CD4-positive, alpha-beta T cell treated with Interleukin-1 beta for 1 hour (primary cell): ENCODE results near the gene PLEKHA5.
"Not testable (repeated sequence)": the region's sequence is repeated elsewhere in the genome, so short reads cannot be mapped to it uniquely, and the experiment has no call there.

ENCODE experiments used
- DNase-seq, 2 donors: peaks; one replicate each; pipeline ENCODE4 v3.0.0-alpha.2; 2020 to 2022

The PLEKHA5 gene

GRCh38 chr12:19285793-19286448 lies 156.4 kb downstream of the PLEKHA5 start:
- DNase-seq, result no peak

GRCh38 chr12:19287302-19287701 lies 157.8 kb downstream of the PLEKHA5 start:
- DNase-seq, result no peak

- no peak for DNase-seq
These were observed 158.6 kb downstream of the PLEKHA5 start for GRCh38 chr12:19288161-19288560.

GRCh38 chr12:19288603-19289244 lies 159.2 kb downstream of the PLEKHA5 start:
- DNase-seq, result peak in 1 of 2 donors; percentile 36

GRCh38 chr12:19298836-19299605 lies 169.5 kb downstream of the PLEKHA5 start:
- no peak for DNase-seq

DNA sequence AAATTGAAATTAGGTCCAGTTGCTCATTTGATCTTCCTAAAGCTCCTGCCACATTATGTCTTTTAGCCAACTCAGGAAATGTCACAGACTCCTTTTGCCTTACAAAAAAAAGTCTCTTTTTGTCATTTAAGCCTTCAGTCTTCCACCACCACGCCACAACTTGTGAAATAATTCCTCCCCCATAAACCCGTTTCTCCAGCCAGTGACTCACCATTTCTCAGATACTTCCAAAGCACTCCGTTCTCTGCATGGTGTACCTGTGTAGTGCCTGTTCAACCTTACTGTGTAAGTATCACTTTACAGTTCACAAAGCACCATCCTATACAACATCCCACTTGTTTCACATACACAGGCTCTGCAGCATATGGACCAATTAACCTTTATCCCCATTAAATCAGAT lies 170.2 kb downstream of the PLEKHA5 start:
- no peak for DNase-seq

DNA sequence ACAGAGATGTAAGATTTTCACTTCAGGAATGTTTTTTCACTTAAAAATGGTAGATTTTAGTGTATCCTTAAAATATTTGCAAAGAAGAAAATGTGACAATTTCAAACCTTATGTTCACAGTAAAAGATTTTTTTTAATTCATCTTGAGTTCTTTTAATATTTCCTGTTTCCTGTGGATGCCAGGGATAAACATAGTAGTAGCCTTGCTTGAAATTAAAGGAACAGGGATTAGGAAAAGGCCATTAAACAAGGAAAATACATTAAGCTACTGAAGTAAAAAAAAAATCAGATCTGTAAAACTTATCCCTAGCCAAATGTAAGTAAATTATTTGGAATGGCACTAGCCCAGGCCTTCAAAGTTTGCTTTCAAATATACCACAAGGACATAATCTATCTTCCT lies 171.7 kb downstream of the PLEKHA5 start:
- no peak for DNase-seq

GRCh38 chr12:19301688-19302087 lies 172.2 kb downstream of the PLEKHA5 start:
- no peak for DNase-seq

DNA sequence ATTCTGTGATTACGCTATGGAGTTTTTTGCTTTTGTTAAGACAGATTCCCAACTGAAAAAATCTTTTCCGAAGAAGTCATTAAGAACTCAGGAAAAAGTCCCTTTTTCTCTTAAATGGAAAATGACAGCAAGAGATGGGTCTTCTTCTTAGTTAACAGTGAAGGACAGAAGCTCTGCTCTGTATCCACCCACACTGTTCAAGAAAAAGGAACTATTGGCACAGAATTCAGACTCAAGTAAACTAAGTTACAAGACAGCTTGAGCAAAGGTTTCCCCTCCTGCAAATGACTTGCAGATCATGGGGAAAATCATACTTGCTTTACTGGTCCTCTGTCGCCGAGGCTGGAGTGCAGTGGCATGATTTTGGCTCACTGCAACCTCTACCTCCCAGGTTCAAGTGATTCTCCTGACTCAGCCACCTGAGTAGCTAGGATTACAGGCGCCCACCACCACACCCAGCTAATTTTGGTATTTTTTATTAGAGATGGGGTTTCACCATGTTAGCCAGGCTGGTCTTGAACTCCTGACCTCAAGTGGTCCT lies 172.6 kb downstream of the PLEKHA5 start:
- DNase-seq, result no peak

- no peak for DNase-seq
These were observed 174.0 kb downstream of the PLEKHA5 start for GRCh38 chr12:19303496-19303895.

DNA sequence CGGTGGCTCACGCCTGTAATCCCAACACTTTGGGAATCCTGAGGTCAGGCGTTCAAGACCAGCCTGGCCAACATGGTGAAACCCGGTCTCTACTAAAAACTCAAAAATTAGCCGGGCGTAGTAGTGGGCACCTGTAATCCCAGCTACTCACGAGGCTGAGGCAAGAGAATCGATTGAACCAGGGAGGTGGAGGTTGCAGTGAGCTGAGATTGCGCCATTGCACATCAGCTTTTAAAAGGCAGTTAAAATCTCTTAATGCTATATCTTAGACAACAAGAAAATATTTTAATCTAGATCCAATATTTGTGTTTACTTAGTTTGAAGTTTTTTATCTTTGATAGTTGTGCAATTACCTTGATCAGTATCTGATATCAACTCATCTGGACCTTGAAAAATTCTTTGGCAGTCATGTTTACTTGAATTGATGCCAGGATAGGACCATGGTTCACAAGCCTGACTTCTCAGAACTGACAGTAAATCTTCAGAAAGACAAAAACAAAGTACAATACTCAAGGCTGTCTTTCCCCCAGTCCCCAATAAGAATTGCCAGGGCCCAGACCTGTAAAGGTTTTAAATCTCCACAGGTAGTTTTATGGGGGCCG lies 174.7 kb downstream of the PLEKHA5 start:
- no peak for DNase-seq

DNA sequence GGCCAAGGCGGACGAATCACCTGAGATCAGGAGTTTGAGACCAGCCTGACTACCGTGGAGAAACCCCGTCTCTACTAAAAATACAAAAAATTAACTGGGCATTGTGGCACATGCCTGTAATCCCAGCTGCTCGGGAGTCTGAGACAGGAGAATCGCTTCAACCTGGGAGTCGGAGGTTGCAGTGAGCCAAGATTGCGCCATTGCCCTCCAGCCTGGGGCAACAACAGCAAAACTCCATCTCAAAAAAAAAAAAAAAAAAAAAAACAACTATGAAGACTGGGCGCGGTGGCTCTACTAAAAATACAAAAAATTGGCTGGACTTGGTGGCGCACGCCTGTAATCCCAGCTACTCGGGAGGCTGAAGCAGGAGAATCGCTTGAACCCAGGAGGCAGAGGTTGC lies 176.1 kb downstream of the PLEKHA5 start:
- not testable (repeated sequence) for DNase-seq

- no peak for DNase-seq
These were observed 176.8 kb downstream of the PLEKHA5 start for GRCh38 chr12:19306366-19306765.

- no peak for DNase-seq
These were observed 177.9 kb downstream of the PLEKHA5 start for GRCh38 chr12:19307451-19307850.

GRCh38 chr12:19311165-19311564 lies 181.6 kb downstream of the PLEKHA5 start:
- DNase-seq, result no peak

DNA sequence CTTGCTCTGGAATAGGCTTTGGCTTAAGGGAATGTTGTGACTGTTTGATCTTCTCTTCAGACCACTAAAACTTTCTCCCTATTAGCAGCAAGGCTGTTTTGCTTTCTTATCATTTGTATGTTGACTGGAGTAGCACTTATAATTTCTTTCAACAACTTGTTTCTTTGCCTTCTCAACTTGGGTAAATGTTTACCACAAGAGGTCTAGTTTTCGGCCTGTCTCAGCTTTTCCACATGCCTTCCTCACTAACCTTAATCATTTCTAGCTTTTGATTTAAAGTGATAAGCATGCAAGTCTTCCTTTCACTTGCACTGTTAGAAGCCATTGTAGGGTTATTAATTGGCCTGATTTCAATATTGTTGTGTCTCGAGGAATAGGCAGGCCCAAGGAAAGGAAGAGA lies 183.1 kb downstream of the PLEKHA5 start:
- no peak for DNase-seq

DNA sequence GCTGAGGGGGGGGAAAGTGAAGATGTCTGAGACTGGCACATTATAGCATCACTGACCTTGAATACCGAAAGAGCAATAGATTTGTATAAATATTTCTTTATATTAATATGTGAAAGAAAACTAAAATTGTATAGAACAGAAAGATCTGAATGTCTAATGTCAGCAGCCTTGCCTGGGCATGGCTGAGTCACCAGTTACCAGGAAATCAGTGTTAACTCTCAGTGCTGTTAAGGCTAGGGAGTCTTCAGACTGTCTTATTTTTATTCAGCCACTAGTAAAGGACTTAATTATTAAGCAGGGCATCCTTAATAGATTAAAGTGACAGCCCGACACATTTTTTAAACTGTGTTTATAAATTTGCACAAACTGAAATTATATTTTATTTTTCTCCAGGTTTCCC lies 186.9 kb downstream of the PLEKHA5 start:
- no peak for DNase-seq

- DNase-seq, result no peak
These were observed 192.8 kb downstream of the PLEKHA5 start for GRCh38 chr12:19322376-19322775.

- DNase-seq, result no peak
These were observed 194.3 kb downstream of the PLEKHA5 start for GRCh38 chr12:19323805-19324204.

DNA sequence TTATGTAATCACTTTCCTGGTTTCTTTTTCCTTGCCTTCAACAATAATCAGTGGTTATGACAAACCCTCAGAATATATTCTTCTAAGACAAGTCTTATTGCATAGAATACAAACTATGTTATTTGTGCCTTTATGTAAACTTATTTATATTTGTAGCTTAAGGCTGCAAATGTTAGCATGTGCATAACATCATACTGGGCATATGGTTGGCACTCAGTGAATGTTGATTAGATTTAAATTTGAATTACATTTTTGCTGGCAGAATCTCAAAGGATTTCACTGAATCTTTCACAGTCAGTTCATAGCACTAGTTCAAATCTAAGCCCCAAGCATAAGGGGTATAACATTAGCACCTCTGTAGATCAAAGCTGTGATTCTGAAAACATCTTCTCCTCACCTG lies 196.6 kb downstream of the PLEKHA5 start:
- no peak for DNase-seq

DNA sequence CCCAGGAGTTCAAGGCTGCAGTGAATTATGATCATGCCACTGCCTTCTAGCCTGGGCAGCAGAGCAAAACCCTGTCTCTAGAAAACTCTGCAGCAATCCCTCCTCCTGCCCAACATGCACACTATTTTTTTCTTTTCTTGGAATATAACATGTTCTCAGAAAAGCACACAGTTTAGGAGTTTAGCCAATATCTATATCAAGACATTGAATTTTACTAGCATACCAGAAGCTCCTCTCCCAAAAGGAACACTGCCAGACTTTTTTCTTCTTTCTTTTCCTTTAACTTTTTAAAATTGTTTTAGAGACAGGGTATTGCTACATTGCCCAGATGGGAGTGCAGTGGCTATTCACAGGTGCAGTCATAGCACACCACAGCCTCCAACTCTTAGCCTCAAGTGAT lies 202.7 kb downstream of the PLEKHA5 start:
- no peak for DNase-seq

DNA sequence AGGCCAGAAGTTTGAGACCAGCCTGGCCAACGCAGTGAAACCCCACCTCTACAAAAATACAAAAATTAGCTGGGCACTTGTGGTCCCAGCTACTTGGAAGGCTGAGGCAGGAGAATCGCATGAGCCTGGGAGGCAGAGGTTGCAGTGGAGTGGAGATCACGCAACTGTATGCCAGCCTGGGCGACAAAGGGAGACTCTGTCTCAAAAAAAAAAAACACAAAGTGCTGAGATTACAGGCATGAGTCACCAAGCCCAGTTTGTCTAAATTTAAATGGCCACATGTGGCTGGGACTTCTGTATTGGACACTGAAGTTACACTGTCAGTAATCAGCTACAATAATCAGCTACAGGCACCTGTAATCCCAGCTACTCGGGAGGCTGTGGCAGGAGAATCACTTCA lies 208.9 kb downstream of the PLEKHA5 start:
- no peak for DNase-seq

DNA sequence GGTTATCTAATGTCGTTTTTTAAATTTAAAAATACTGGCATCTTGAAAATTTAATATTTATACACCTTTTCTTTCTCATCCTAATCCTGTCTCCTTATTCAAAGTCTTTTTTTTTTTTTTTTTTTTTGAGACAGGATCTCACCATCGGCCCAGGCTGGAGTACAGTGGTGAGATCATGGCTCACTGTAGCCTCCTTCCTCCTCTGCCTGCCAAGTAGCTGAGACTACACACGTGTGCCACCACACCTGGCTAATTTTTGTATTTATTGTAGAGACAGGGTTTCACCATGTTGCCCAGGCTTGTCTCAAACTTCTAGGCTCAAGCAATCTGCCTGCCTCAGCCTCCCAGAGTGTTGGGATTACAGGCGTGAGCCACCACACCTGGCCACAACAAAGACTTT lies 221.3 kb downstream of the PLEKHA5 start:
- not testable (repeated sequence) for DNase-seq
